ENCODE data around the gene AGTR1. TPM values are rescaled to one million over a fixed set of nuclear protein-coding genes. Genes with fewer than 3 reads are reported as not detected.

AGTR1 gene
- polyA plus RNA-seq (2013), result 0.01 TPM in 1 of 2 replicates, not detected in the other

DNA sequence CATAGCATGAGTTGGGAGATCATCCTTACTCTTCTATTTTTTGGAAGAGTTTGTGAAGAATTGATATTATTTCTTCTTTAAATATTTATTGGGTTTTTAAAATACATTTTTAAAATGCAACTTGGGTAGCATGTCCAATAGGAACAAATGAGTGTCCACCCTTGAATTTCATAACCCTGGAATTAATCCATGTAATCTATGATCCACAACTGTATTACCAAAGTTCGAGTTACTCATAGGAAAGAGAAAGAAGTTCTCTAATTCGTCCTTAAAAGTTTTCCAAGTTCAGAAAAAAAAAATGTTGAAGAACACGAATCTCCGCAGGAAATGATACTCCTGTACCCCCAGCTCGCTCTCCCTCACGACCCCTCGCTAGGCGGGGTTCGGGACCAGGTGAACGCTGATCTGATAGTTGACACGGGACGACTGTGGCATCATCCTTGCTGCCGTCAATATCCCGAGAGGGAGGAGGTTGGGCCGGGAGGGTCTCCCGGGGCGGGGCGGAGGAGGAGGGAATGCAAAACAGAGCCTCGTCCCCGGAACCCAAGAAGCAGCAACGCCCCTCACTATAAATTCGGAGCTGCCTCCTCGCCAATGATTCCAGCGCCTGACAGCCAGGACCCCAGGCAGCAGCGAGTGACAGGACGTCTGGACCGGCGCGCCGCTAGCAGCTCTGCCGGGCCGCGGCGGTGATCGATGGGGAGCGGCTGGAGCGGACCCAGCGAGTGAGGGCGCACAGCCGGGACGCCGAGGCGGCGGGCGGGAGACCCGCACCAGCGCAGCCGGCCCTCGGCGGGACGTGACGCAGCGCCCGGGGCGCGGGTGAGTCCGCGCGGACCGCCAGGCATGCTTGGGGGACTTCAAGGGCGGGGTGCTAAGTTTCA, at the start of gene AGTR1:
TSS of gene AGTR1 (plus strand) at position 598 of the 884 bp plus-strand sequence. CDS start 43,133 bp downstream, outside the sequence.
- no peak within 1 kb of the TSS for H4K91ac ChIP-seq (ENCODE audit: low read depth, low read length)
- no peak within 1 kb of the TSS for H3K27ac ChIP-seq (ENCODE audit: low read depth, low read length)
- no peaks in the 10 kb centered on the region for H3K79me1 ChIP-seq (ENCODE audit: low read length)
- no peak within 1 kb of the TSS for H2BK5ac ChIP-seq (ENCODE audit: low read depth, low read length, poor library complexity)
- peak; percentile 16 to 69 for DNase-seq
- H3K27me3 ChIP-seq (ENCODE audit: insufficient read depth, low read length), result peaks cover 8% of the 10 kb centered on the region
- no peak within 1 kb of the TSS for H2BK120ac ChIP-seq (ENCODE audit: insufficient read depth, low read length, poor library complexity)
- no peak within 1 kb of the TSS for H3K4ac ChIP-seq (ENCODE audit: low read depth, low read length)
- no peak within 1 kb of the TSS for H3K14ac ChIP-seq (ENCODE audit: low read length)
- peak within 1 kb of the TSS; percentile 62 for H3K4me3 ChIP-seq (ENCODE audit: low read depth, low read length)
- H3K18ac ChIP-seq (ENCODE audit: low read length), result no peak within 1 kb of the TSS
- H3K23ac ChIP-seq (ENCODE audit: low read length), result no peak within 1 kb of the TSS
- no peak within 1 kb of the TSS for H2AFZ ChIP-seq (ENCODE audit: insufficient read depth, low read length, poor library complexity)
- peaks cover 0 to 6% of the 10 kb centered on the region in 2 experiments for H3K4me1 ChIP-seq (ENCODE audit: control insufficient read depth in 1 of 2, insufficient read depth in 2 of 2, low read length in 2 of 2)
- no peak within 1 kb of the TSS for H2AK5ac ChIP-seq (ENCODE audit: low read length)
- no peak within 1 kb of the TSS for H4K12ac ChIP-seq (ENCODE audit: low read depth, low read length)
- H4K8ac ChIP-seq (ENCODE audit: low read depth, low read length), result no peak within 1 kb of the TSS
- peak within 1 kb of the TSS; percentile 77 for H3K4me2 ChIP-seq (ENCODE audit: low read length)
- H3K36me3 ChIP-seq (ENCODE audit: control insufficient read depth in 1 of 2, insufficient read depth in 2 of 2, low read length in 2 of 2), result no peaks in the 10 kb centered on the region
- H2BK12ac ChIP-seq (ENCODE audit: low read length), result no peak within 1 kb of the TSS
- no peaks in the 10 kb centered on the region for H3K9me3 ChIP-seq (ENCODE audit: insufficient read depth, low read depth, low read length)
- H3K79me2 ChIP-seq (ENCODE audit: control insufficient read depth, insufficient read depth, low read length, poor library complexity), result no peaks in the 10 kb centered on the region
- H3K9ac ChIP-seq (ENCODE audit: low read length), result no peak within 1 kb of the TSS
- no CpG with 5 or more reads among the region's 61 CpGs for WGBS (ENCODE audit: extremely low coverage, insufficient coverage, insufficient read length)

DNA sequence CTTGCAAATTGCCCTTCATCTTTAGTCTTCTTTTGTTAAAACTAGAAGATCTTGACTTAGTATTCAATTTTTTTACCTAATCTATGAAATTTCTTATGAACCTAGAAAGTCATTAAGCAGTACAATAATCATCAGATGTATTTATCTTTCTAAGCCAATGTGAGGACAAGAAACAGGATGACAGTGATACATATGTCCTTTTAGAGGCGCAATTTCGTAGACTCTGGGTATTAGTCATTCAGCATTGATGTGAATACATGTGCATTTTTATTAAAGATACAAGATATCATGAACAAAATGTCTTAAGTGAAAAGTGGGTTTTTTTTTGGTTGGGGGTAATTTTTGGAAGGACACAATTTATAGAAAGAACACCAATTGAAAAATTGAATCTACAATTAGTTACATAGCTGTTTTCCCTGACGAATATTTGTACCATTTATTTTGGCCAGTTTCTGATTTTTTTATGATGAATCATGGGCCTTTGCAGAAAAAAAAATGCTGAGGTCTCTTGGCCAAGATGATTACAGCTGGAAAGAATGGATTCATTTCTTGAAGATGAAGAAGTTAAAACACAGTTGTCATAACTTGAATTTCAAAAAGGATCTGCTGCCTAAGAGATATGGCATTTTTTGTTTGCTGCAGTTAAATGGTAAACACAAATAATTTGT, 48.9 kb upstream of the AGTR1 start:
- H4K91ac ChIP-seq (ENCODE audit: low read depth, low read length), result no peak overlapping the region
- no CpG with 5 or more reads among the region's 3 CpGs for WGBS (ENCODE audit: extremely low coverage, insufficient coverage, insufficient read length)

DNA sequence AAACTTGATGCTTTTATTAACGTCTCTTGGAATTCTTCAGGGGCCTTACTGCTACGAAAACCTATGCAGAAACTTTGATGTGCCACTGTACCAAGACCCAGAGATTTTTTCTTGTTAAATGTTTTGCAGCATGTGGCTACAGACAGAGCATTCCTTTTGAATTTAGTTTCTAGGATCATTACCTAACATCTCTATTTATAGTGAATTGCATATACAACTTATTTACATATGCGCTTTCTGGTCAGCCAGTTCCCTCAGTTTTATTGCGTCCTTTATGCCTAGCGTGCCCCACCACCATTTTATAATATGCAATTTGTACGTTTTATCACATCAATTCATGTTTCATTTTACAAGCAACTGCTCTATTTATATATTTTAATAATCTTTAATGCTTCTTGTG, 46.2 kb upstream of the AGTR1 start:
- Histone ChIP-seq H3K4me1 (ENCODE audit: control insufficient read depth in 1 of 2, insufficient read depth in 2 of 2, low read length in 2 of 2) (no peaks in the 10 kb centered on the region), H3K27me3 (ENCODE audit: insufficient read depth, low read length) (no peaks in the 10 kb centered on the region), H3K9ac (ENCODE audit: low read length) (no peak overlapping the region), H3K79me1 (ENCODE audit: low read length) (no peaks in the 10 kb centered on the region), H3K9me3 (ENCODE audit: insufficient read depth, low read depth, low read length) (no peaks in the 10 kb centered on the region), H2BK12ac (ENCODE audit: low read length) (no peak overlapping the region), H2AK5ac (ENCODE audit: low read length) (no peak overlapping the region), H3K27ac (ENCODE audit: low read depth, low read length) (no peak overlapping the region), H3K18ac (ENCODE audit: low read length) (no peak overlapping the region), H4K91ac (ENCODE audit: low read depth, low read length) (no peak overlapping the region), H4K8ac (ENCODE audit: low read depth, low read length) (no peak overlapping the region), H2BK120ac (ENCODE audit: insufficient read depth, low read length, poor library complexity) (no peak overlapping the region), H2AFZ (ENCODE audit: insufficient read depth, low read length, poor library complexity) (no peak overlapping the region), H3K23ac (ENCODE audit: low read length) (no peak overlapping the region), H3K4ac (ENCODE audit: low read depth, low read length) (no peak overlapping the region), H3K4me3 (ENCODE audit: low read depth, low read length) (no peak overlapping the region), H3K36me3 (ENCODE audit: control insufficient read depth in 1 of 2, insufficient read depth in 2 of 2, low read length in 2 of 2) (no peaks in the 10 kb centered on the region), H3K79me2 (ENCODE audit: control insufficient read depth, insufficient read depth, low read length, poor library complexity) (no peaks in the 10 kb centered on the region), H2BK5ac (ENCODE audit: low read depth, low read length, poor library complexity) (no peak overlapping the region), H3K4me2 (ENCODE audit: low read length) (no peak overlapping the region), H3K14ac (ENCODE audit: low read length) (no peak overlapping the region), H4K12ac (ENCODE audit: low read depth, low read length) (no peak overlapping the region)
- no CpG with 5 or more reads among the region's 6 CpGs for WGBS (ENCODE audit: extremely low coverage, insufficient coverage, insufficient read length)
- no peak for DNase-seq

More for the DNA sequence above, 48.9 kb upstream of the AGTR1 start:
- Histone ChIP-seq H4K8ac (ENCODE audit: low read depth, low read length) (no peak overlapping the region), H3K36me3 (ENCODE audit: control insufficient read depth in 1 of 2, insufficient read depth in 2 of 2, low read length in 2 of 2) (no peaks in the 10 kb centered on the region), H3K4me1 (ENCODE audit: control insufficient read depth in 1 of 2, insufficient read depth in 2 of 2, low read length in 2 of 2) (no peaks in the 10 kb centered on the region), H3K14ac (ENCODE audit: low read length) (no peak overlapping the region), H3K79me1 (ENCODE audit: low read length) (no peaks in the 10 kb centered on the region), H3K4ac (ENCODE audit: low read depth, low read length) (no peak overlapping the region), H3K4me2 (ENCODE audit: low read length) (no peak overlapping the region), H3K18ac (ENCODE audit: low read length) (no peak overlapping the region), H3K4me3 (ENCODE audit: low read depth, low read length) (no peak overlapping the region), H3K79me2 (ENCODE audit: control insufficient read depth, insufficient read depth, low read length, poor library complexity) (no peaks in the 10 kb centered on the region), H2AFZ (ENCODE audit: insufficient read depth, low read length, poor library complexity) (no peak overlapping the region), H3K9ac (ENCODE audit: low read length) (no peak overlapping the region), H3K23ac (ENCODE audit: low read length) (no peak overlapping the region), H2BK5ac (ENCODE audit: low read depth, low read length, poor library complexity) (no peak overlapping the region), H2BK120ac (ENCODE audit: insufficient read depth, low read length, poor library complexity) (no peak overlapping the region), H4K12ac (ENCODE audit: low read depth, low read length) (no peak overlapping the region), H2BK12ac (ENCODE audit: low read length) (no peak overlapping the region), H2AK5ac (ENCODE audit: low read length) (no peak overlapping the region), H3K27ac (ENCODE audit: low read depth, low read length) (no peak overlapping the region), H3K9me3 (ENCODE audit: insufficient read depth, low read depth, low read length) (no peaks in the 10 kb centered on the region), H3K27me3 (ENCODE audit: insufficient read depth, low read length) (no peaks in the 10 kb centered on the region)
- peak; percentile 12 to 83 for DNase-seq

DNA sequence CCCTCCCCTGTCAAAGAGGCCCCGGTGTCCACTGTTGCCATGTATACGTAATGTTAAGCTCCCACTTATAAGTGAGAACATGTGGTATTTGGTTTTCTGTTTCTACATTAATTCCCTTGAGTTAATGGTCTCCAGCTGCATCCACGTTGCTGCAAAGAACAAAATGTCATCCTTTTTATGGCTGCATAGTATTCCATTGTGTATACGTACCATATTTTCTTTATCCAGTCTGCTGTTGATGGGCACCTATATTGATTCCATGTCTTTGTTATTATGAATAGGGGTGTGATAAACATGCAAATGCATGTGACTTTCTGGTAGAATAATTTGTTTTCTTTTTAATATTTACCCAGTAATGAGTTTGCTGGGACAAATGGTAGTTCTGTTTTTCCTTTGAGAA, 43.3 kb upstream of the AGTR1 start:
- Histone ChIP-seq H2BK12ac (ENCODE audit: low read length) (no peak overlapping the region), H2AK5ac (ENCODE audit: low read length) (no peak overlapping the region), H2BK5ac (ENCODE audit: low read depth, low read length, poor library complexity) (no peak overlapping the region), H3K4me3 (ENCODE audit: low read depth, low read length) (no peak overlapping the region), H3K79me1 (ENCODE audit: low read length) (no peaks in the 10 kb centered on the region), H3K9me3 (ENCODE audit: insufficient read depth, low read depth, low read length) (no peaks in the 10 kb centered on the region), H4K91ac (ENCODE audit: low read depth, low read length) (no peak overlapping the region), H4K8ac (ENCODE audit: low read depth, low read length) (no peak overlapping the region), H4K12ac (ENCODE audit: low read depth, low read length) (no peak overlapping the region), H3K4me1 (ENCODE audit: control insufficient read depth in 1 of 2, insufficient read depth in 2 of 2, low read length in 2 of 2) (no peaks in the 10 kb centered on the region), H3K23ac (ENCODE audit: low read length) (no peak overlapping the region), H3K79me2 (ENCODE audit: control insufficient read depth, insufficient read depth, low read length, poor library complexity) (no peaks in the 10 kb centered on the region), H2AFZ (ENCODE audit: insufficient read depth, low read length, poor library complexity) (no peak overlapping the region), H2BK120ac (ENCODE audit: insufficient read depth, low read length, poor library complexity) (no peak overlapping the region), H3K14ac (ENCODE audit: low read length) (no peak overlapping the region), H3K27ac (ENCODE audit: low read depth, low read length) (no peak overlapping the region), H3K4me2 (ENCODE audit: low read length) (no peak overlapping the region), H3K18ac (ENCODE audit: low read length) (no peak overlapping the region), H3K27me3 (ENCODE audit: insufficient read depth, low read length) (no peaks in the 10 kb centered on the region), H3K9ac (ENCODE audit: low read length) (no peak overlapping the region), H3K36me3 (ENCODE audit: control insufficient read depth in 1 of 2, insufficient read depth in 2 of 2, low read length in 2 of 2) (no peaks in the 10 kb centered on the region), H3K4ac (ENCODE audit: low read depth, low read length) (no peak overlapping the region)
- WGBS (ENCODE audit: extremely low coverage, insufficient coverage, insufficient read length), result no CpG with 5 or more reads among the region's 4 CpGs
- DNase-seq, result no peak

All from trophoblast cell (in vitro differentiated cells and primary cell).